DOHH2 (cell line): ENCODE data around the gene CASQ1.

Source experiments
- CTCF ChIP-seq: fragments of 200-600 bp; sonication (generic); IDR thresholded peaks from one replicate; pipeline ENCODE4 v1.5.1; 2014; ENCODE audit warnings: antibody characterized with exemption, mild to moderate bottlenecking, low read depth, low read length; ENCODE audit not compliant: poor library complexity, severe bottlenecking
- EZH2phosphoT487 ChIP-seq: fragments of 200-600 bp; sonication (generic); IDR thresholded peaks from 2 replicates; pipeline ENCODE4 v1.6.1; 2017; ENCODE audit warnings: borderline replicate concordance, mild to moderate bottlenecking, antibody characterized with exemption, low read length, moderate library complexity, mixed read lengths

DNA sequence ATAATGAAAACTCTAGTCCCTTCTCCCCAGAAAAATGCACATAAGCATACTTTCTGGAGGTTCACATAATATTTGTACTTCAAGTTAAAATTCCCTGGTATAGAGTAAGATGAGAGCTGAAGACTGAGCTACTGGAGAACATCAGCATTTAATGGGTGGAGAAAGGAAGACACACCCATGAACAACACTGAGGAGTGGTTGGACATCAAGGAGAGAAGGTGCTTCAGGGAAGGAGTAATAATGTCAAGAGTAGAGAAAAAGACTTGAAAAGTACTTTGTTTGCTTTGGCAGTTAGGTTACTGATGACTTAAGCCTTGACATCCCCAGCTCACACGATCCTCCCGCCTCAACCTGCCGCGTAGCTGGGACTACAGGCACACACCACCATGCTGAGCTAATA is 36.7 kb downstream of the CASQ1 start:
- no peak for TF ChIP-seq CTCF
- TF ChIP-seq EZH2phosphoT487: no peak
